Right renal cortex interstitium (tissue), 3 donors: ENCODE data around the gene NKX6-1. TPM values are rescaled to one million over a fixed set of nuclear protein-coding genes. Genes with fewer than 3 reads are reported as not detected.

Experiments
- DNase-seq, 3 donors: peaks; one replicate each; pipeline ENCODE4 v3.0.0-alpha.2; 2013; ENCODE audit warnings: low read depth in 3 of 3, low spot score in 2 of 3
- polyA plus RNA-seq, 3 donors: library from polyadenylated mRNA; unstranded; fragments of 120-200 nt; gene quantifications; one replicate each; pipeline ENCODE4 v1.2.1, GENCODE V29; 2013; ENCODE audit not compliant: insufficient read length in 3 of 3

NKX6-1 gene
- polyA plus RNA-seq, 3 donors = 0.06 to 0.08 (median 0.07) TPM

GRCh38 chr4:84480082-84480481 lies 19.0 kb downstream of the NKX6-1 start:
- no peak for DNase-seq

- DNase-seq = no peak
Measured at GRCh38 chr4:84479663-84480062, 19.4 kb downstream of the NKX6-1 start.

GRCh38 chr4:84477738-84478137 lies 21.4 kb downstream of the NKX6-1 start:
- no peak for DNase-seq

- DNase-seq = no peak
Measured at GRCh38 chr4:84474107-84474506, 25.0 kb downstream of the NKX6-1 start.

- no peak for DNase-seq
Measured at GRCh38 chr4:84472154-84472553, 26.9 kb downstream of the NKX6-1 start.

GRCh38 chr4:84470204-84470785 lies 28.8 kb downstream of the NKX6-1 start:
- no peak for DNase-seq

GRCh38 chr4:84467601-84468000 lies 31.5 kb downstream of the NKX6-1 start:
- DNase-seq = no peak

GRCh38 chr4:84459783-84460182 lies 39.3 kb downstream of the NKX6-1 start:
- no peak for DNase-seq

GRCh38 chr4:84456157-84456556 lies 42.9 kb downstream of the NKX6-1 start:
- no peak for DNase-seq

GRCh38 chr4:84455697-84456096 lies 43.4 kb downstream of the NKX6-1 start:
- no peak for DNase-seq

- no peak for DNase-seq
Measured at GRCh38 chr4:84451546-84451945, 47.5 kb downstream of the NKX6-1 start.

- no peak for DNase-seq
Measured at GRCh38 chr4:84443523-84443922, 55.6 kb downstream of the NKX6-1 start.

GRCh38 chr4:84442778-84443177 lies 56.3 kb downstream of the NKX6-1 start:
- no peak for DNase-seq

Other genes starting within 250 kb of the NKX6-1 start
- 10 to 100 TPM; 29.0 to 30.8 (median 29.2) TPM for gene CDS1, start 83.8 kb upstream of the NKX6-1 start, polyA plus RNA-seq